ENCODE data around the gene INTS6L.
"Not testable (repeated sequence)": the region's sequence is repeated elsewhere in the genome, so short reads cannot be mapped to it uniquely, and the experiment has no call there.

The INTS6L gene

DNA sequence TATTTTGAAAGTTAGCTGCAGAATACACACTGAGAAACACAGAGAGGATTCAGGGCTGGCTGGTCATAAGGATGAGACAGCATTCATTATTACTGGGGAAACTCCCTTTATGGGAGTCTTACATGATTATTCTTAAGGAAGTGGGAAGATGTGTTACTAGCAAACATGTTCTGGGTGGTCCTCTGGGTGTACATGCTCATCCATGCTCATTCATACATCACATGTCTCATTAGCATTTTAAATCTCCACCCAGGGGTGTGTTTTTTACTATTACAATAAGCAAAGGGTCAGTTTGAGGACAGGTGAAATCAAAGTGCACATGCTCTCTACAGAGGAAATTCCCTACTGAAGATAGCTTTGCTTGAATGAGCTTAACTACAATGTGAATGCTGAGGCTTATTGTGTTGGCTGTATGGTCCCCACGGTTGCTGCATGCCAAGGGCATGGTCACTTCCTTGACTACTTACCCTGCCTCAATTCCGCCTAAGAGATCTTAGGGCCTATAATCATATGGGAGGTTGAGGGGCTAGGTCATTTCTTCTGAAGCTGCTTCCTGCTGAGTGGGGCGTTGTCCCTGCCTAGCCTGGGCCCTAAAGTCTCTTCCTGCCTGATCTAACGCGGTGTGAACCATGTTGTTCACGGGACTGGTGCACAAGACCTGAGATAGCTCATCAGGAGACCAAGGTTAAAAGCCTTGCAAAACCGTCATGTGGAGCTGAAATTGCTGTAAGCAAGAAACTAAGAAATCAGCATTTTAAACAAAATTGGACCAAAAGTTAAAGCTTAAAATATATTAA, 104.1 kb downstream of the INTS6L start:
- DNase-seq, result not testable (repeated sequence)

DNA sequence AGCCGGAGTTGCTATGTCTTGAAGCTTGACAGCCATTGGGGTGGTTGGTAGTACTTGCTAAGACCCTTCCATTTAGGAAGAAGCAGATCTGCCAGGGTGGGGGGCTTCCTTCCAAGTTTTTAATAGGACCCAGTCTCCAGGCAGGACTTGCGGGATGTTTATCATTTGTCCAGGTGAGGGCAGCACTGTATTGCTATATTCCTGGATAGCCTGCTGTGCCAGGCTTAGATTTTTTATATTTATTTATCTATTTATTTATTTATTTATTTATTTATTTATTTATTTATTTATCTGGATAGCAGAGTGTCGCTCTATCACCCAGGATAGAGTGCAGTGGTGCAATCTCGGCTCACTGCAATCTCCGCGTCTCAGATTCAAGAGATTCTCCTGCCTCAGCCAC, 105.5 kb downstream of the INTS6L start:
- no peak for DNase-seq

DNA sequence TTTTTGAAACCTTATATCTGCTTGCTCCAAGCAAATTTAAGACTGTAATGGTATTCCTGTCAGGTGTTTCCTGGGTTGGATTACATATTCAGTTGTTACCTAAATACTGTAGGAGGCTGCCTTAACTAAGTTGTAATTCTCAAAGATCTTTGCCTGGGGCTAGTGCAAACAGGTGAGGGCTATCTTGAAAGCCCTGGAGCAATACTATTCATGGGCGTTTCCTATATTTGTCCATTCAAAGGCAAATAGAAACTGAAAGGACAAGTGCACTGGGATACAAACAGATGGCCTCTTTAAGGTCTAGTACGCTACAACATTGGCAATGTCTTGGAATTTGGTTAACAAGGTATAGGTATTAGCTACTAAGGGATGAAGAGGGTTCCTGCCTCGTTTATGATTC, 108.9 kb downstream of the INTS6L start:
- DNase-seq, result no peak

Measured in CD4-positive, alpha-beta T cell treated with Interleukin-21 for 1 hour (primary cell).